GM10847 (cell line): ENCODE results near the gene GGACT.

Experiments used
- POLR2A ChIP-seq: IDR thresholded peaks from 2 replicates; pipeline ENCODE4 v1.6.1; 2011; ENCODE audit not compliant: insufficient read length; ENCODE audit errors: extremely low read depth

Gene GGACT

DNA sequence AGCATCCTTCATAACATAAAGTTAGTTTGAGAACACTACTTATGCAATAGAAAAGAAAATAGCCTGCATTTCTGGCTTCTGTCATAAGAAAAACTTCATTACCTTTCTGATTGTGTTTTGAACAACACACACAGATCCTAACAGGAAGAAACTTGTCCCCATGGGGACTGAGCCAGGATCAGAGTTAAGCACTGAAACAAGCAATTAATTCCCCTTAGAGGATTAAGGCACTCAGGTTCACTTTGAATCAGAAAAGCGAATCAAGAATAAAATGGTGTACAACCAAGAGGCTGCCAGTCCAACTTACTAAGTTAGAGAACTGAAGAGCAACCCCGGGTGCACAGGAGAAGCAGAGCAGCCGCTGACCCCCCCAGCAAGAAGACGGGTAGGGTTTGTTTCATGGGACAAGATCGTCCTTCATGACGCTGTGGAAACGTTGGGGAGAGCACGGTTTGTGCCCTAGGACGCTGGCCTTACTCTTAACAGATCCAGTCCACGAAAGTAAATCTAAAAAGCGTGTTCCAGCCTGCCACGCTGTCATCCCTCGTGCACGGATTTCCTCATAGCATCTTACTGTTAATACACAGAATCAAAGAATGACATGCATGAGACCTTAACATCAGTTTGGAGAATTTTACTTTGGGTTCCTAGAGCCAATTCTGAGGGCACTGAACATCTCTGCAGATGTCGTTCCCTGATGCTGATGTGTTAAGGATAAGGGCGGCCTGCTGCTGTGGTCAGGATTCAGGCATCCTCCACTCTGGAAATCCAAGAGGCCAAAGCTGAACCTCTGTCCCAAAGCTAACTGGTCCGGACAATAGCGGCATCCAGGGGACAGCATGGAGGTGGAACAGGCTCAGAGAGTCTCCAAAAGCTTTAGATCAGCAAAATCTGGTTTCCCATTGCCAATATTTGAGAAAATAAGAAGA, 46.4 kb downstream of the GGACT start:
- no peak for TF ChIP-seq POLR2A

DNA sequence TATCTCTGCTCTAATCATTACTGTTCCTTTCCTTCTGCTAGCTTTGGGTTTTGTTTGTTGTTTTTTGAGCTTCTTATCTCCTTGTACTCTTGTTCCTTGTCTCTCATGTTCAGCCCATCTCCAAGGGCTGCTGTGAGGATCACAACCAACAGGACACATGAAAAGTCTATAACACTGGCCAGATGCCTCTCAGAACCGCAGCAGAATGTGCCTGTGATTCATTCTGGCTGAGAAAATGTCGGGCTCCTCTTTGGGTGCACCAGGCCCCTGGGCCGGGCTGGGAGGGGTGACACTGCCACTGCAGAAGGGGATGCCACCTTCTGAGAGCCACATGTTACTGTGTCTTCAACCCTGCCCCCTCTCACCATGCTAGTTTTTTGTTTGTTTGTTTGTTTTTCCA, 48.0 kb downstream of the GGACT start:
- TF ChIP-seq POLR2A = no peak

DNA sequence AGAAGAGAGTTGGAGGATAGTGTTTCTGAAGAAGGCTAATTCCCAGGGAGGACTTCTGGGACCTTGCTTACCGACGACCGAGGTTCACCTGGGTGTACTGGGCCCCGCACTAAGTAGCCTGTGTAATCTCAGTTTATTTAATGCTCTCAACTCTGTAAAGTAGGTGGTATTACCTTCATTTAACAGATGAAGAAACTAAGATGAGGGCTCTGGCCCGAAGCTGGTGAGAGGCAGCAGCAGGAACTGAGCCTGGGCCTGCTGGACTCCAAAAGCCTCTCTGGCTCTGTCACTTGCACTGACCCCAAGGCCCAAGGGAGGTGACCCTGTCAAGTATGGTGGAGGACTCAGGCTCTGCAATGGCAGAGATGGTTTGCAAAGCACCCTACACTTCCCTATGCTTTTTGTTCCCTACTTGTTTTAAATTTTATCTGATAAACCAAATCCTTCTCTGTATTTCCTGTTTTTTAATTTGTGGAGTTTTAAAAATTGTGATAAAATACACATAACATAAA, 50.6 kb downstream of the GGACT start:
- no peak for TF ChIP-seq POLR2A

DNA sequence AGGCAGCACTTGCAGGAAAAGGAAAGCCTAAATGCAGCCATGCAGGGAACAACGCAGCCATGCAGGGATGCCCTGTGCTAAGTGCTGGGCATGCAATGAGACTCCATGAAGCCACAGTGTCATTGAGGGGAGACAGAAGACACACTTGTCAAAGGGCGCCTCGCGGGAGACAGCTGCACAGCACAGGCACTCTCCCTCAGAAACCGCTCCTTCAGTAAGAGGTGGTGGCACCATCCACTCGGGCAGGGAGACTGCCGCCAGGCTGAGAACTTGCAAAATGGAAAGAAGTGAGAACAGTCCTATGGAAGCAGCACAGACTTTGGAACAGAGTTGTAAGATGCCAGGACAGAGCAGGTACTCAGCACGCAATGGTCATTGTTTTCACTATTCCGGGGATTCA, 51.1 kb downstream of the GGACT start:
- TF ChIP-seq POLR2A = no peak

DNA sequence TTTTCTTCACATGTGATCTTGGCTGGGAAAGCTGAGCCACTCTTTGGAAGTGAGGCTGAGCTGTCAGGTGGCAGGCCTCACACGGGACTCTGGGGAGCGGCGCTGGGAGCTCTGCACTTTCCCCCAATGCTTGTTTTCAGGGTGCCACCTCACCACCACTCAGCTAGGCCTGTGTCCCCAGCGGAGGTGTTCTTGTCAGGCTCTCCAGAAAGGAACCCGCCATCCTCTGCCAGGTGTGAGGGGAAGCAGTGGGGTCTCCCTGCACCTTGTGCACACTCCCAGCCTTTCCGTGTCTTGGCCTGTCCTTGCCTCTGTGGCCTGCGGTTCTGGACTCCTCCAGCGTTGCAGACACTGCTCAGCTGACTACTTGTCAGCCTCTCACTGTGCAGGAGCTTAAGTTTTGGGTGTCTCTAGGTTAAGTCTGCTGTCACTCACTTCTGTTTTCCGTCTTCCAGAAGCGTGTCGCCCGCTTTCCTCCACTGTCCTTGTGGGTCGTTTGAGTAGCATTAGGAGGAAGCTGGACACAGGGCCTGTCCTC, 51.9 kb downstream of the GGACT start:
- TF ChIP-seq POLR2A = no peak

DNA sequence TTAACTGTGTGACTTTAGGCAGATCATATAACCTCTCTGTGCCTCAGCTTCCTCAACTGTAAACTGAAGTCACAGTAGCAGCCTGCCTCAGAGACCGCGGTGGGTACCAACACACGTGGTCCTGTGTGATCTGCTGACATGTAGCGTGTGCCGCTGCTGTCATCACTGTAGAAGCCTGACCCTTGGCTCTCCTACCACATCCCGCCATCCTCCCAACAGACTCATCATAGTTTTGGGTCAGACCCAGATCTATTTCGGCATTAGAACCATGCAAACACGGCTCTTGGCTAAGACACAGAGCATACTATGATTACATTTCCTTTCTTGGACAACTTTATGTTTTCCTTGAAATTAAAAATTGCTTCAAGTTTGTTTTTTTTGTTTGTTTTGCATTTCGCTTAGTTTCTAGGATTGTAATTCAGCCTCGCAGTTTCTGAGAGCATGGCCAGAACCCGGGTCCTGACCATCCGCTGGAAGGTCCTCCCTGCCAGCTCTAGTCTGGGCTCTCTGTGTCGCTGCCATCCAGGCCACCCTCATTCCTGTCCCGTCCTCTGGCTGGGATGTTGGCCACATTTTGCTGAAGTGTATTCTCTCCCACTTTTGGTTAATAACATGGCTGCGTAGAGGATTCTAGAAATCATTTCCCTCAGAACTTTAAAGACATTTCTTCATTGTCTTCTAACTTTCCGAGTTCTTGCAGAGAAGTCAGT, 53.0 kb downstream of the GGACT start:
- no peak for TF ChIP-seq POLR2A

DNA sequence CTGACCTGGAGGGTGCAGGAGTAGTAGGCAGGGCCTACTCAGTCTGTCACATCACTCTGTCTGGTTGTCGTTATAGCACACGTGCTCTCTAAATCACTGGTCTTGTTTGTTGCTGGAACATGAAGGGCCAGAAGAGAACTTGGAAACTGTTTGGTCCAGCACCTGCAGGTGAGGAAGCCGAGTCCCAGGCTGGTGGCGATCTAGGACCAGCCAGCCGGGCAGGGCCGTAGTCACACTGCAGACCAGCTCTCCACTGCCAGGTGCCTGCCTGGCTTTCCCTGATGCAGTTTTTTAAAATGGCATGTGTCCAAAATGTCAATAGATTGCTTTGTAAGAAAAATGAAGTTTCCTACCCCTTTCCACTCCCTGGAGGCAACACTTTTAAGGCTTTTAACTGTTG, 53.7 kb downstream of the GGACT start:
- no peak for TF ChIP-seq POLR2A

DNA sequence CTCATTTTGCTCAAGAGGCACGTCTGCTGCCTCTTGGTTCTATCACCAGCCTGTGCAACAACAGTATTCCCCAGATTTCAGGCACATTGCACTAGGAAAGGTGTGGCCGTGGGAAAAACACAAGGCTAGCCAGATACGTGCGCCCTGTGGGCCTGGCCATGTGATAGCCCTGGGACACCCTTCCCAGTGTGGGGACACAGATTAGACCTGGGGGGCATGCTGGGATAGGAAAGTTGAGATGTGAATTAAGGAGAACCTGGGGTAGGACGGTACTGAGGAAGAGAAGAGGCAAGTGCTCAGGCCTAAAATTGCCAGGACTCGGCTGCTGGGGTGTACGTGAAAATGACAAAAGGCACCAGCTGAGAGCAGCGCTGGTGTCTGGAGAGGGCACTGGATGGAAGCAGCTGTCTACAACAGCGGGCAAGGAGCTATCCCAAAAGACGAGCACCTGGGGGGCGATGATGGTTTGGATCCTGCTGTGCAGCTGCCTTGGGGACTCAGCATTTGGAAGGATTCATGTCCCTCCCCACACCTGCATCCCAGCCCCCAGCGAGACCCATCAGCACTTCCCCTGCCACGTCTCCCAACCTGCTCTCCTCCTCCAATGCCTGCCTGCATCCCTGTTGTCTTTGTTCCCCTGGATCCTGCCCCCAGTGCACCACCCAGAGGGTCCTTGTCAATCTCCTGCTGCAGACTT, 54.3 kb downstream of the GGACT start:
- no peak for TF ChIP-seq POLR2A

DNA sequence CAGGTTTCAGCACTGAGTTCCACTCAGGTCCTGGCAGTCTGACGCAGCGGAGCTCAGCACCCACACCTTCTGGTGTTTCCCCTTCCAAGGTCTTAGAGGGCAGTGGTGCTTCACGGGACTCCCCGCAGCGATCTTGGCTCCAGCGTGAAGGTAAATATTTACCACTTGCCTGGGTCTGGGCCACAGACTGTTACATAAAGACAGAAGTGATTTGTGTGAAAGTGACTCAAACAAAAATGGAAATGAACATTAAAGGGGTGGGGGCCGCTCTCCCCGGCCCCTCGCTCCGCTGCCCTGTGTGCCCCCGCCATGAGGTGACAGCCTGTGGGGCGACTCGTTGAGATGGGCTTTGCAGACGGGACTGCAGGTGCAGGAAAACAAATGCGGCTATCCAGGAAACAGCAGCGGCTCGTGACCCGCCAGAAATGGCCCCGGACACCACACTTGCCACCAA, 55.0 kb downstream of the GGACT start:
- no peak for TF ChIP-seq POLR2A

DNA sequence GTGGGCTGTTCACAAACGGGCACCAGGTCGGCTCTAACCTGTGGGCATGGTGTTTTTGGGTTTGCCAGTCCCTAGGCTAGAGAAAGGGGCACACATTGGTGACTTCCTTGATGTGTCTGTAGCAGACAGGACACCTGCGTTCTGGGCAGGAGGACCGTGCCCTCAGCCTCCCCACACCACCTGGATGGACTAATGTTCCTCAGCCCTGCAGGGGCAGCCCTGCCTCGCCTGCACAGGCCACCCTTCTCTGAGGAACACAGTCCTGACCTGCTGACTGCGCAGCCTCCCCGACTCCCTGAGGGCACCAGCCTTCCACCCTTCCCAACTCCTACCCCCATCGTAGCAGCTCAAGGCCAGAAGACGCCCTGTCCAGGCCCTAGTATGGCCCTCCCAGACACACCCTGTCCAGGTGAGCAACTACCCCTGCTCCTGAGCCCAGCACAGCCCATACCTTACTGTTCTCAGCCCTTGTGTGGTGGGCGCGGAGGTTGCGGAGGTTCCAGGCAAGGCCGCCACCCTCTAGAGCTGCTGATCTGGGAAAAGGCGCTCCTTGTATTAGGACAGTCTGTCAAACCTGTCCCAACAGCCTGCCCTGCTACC, 55.7 kb downstream of the GGACT start:
- TF ChIP-seq POLR2A = no peak

DNA sequence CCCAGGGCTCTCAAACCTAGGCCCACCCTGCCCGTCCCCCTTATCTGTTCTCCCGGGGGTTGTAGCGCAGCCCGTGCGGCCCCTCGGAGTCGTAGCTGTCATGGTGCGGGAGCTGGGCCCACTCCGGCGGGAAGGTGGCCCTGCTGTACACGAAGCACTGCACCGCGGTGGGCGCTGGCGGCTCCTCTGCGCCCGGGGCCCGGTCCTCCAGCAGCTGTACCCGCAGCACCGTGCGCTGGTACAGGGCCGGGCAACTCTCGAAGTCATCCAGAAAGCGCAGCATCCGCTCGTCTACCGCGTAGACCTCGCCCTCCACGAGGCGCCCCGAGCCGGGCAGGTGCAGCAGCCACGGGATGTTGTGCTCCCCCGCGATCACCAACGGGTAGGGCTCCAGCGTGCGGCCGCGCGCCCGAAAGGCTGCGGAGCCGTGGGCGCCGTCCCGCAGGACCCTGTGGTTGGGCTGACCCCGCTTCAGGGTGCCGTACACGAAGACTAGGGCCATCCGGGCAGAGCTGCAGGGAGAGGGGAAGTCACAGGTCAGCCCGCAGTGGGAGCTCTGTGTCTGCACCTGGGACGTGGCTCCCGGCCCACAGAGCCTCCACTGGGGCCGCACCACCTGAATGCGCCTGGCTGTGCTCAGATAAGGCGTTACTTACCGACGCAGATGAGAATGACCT, 56.4 kb downstream of the GGACT start:
- TF ChIP-seq POLR2A = no peak

DNA sequence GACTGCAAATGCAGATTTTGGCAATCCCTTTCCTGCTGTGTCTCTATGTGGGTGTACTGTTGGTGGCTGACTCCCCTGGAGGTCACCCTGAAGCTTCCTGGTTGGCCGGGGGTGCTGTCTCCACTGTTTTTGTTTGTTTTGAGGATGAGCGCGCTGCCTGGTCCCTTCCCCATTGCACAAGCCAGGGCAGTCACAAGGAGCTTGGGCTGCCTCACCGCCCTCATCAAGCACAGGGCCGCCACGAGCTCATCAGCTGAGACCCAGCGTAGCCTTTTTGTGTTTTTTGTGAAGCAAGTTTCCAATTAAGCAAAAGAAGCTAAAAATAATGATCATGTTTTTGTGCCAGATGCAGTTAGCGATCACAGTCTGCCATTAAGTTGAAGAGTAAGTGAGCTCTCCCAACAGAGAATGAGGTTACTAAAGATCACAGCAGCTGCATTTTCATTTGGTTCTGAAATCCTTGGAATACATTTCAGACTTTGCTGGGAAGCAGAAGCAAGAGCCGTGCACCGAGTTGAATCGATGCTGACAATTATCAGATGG, 57.8 kb downstream of the GGACT start:
- no peak for TF ChIP-seq POLR2A

DNA sequence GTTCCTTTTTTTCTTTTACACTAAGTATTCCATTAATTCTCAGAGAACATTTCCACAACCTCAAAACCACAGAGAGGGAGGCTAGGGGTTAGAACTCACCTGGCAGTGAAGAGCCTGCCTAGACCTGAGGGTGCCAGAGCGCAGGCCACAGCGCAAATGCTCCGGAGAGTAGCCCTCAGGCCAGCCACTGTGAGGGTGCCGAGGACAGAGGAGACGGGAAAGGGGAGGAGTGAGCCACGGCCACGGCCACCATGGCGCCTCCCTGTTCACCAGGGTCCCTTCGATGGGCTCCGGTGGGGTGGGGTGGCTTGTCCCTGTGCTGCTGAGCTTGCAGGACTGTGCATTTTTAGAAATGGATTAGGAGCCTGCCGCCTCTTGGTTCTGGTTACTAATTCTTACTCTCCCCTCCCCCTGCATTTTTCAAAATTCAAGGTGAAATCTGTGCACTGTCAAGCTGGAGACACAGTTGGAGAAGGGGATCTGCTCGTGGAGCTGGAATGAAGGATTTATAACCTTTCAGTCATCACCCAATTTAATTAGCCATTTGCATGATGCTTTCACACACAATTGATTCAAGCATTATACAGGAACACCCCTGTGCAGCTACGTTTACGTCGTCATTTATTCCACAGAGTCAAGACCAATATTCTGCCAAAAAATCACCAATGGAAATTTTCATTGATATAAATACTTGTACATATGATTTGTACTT, 58.8 kb downstream of the GGACT start:
- TF ChIP-seq POLR2A = no peak

DNA sequence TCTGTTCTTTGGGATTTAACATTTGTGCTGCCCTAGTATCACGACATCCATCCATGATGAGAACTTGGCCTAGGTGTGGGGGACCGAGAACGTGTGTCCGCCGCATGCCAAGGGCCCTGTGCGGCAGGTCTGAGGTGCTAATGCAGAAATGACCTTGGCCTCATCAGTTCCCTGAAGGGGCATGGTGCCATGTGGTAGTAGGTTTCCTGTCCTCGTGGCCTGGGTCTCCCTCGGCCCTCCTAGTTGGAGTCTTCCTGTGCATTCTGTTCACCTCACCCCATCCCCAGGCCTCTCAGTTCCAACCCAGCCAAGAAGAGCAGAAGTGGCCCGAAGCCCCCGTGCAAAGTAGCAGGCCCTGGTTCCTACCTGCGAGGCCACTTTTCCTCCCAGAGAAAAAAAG, 59.8 kb downstream of the GGACT start:
- no peak for TF ChIP-seq POLR2A

DNA sequence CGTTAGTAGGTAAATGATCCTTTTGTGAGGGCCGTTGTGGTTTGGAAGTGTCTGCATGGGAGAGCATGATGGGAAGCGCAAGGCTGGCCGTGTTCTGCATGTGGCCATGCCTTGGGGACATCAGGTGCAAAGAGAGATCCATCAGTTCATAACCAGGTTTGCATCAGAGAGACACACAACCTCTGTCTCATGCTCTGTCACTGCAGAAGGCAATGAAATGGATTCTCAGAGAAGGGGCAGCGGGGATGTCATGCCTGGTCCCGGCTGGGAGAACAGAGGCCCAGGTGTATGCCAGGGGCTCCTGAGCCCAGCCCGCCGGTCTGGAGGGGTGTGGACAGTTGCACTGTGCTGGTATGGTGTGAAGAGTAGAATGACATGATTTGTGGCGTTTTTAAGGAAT, 60.2 kb downstream of the GGACT start:
- no peak for TF ChIP-seq POLR2A
